PC-9 (cell line): Measurements from ENCODE around the gene TMEM232. TPM values are rescaled to one million over a fixed set of nuclear protein-coding genes. Genes with fewer than 3 reads are reported as not detected.

Experiments
- BruUV-seq: library from RNA; stranded (reverse); fragments of 400-500 nt; replicated peaks from 2 replicates; lab custom pipeline; 2021; lab: Mats Ljungman, UMichigan
- CTCF ChIA-PET: fragments of 300-600 bp; sonication (Branson Sonifier 250); formaldehyde crosslinking; loops from one replicate; lab custom pipeline; 2022; ENCODE audit warnings: antibody characterized with exemption; lab: Charles Lee
- POLR2A ChIA-PET: fragments of 300-600 bp; sonication (Branson Sonifier 250); formaldehyde crosslinking; loops from one replicate; lab custom pipeline; 2022; ENCODE audit warnings: antibody characterized with exemption; ENCODE audit not compliant: unreplicated experiment; lab: Charles Lee
- DNase-seq, 2 experiments: peaks; one replicate each; pipeline versions ENCODE4 v3.0.0 to v3.0.0-alpha.2; 2015 to 2022; ENCODE audit warnings: mixed read lengths in 1 of 2
- H2AFZ ChIP-seq: fragments of 200-600 bp; sonication (generic); 2 replicates; pipeline ENCODE4 v1.8.1; 2017; ENCODE audit warnings: antibody characterized with exemption
- H3F3A ChIP-seq: fragments of 200-600 bp; sonication (generic); 2 replicates; pipeline ENCODE4 v1.8.1; 2017; ENCODE audit warnings: antibody characterized with exemption, mild to moderate bottlenecking, low read depth; ENCODE audit not compliant: insufficient read depth
- H3K27ac ChIP-seq: fragments of 200-600 bp; sonication (generic); 2 replicates; pipeline ENCODE4 v1.6.1; 2016; ENCODE audit warnings: mixed run types
- H3K27me3 ChIP-seq: fragments of 200-600 bp; sonication (generic); 2 replicates; pipeline ENCODE4 v1.6.1; 2016; ENCODE audit warnings: low read depth, mixed run types; ENCODE audit not compliant: insufficient read depth
- H3K36me3 ChIP-seq: fragments of 200-600 bp; sonication (generic); 2 replicates; pipeline ENCODE4 v1.6.1; 2016; ENCODE audit warnings: low read depth, mixed run types
- H3K4me1 ChIP-seq: fragments of 200-600 bp; sonication (generic); replicated peaks from 2 replicates; pipeline ENCODE4 v1.6.1; 2016; ENCODE audit warnings: mixed run types; ENCODE audit not compliant: insufficient read depth
- H3K4me2 ChIP-seq: fragments of 200-600 bp; sonication (generic); 2 replicates; pipeline ENCODE4 v1.6.1; 2017; ENCODE audit warnings: mixed run types
- H3K4me3 ChIP-seq: fragments of 200-600 bp; sonication (generic); 2 replicates; pipeline ENCODE4 v1.6.1; 2016; ENCODE audit warnings: mixed run types
- H3K79me2 ChIP-seq: fragments of 200-600 bp; sonication (generic); 2 replicates; pipeline ENCODE4 v1.6.1; 2017; ENCODE audit warnings: low read depth, mixed run types
- H3K9me2 ChIP-seq: fragments of 200-600 bp; sonication (generic); 2 replicates; pipeline ENCODE4 v1.8.1; 2017; ENCODE audit warnings: mild to moderate bottlenecking; ENCODE audit not compliant: insufficient read depth
- H3K9me3 ChIP-seq: fragments of 200-600 bp; sonication (generic); 2 replicates; pipeline ENCODE4 v1.8.1; 2016; ENCODE audit warnings: low read depth; ENCODE audit not compliant: insufficient read depth
- H4K20me1 ChIP-seq: fragments of 200-600 bp; sonication (generic); 2 replicates; pipeline ENCODE4 v1.8.1; 2017; ENCODE audit not compliant: insufficient read depth
- CTCF ChIP-seq: fragments of 200-600 bp; sonication (generic); conservative IDR thresholded peaks from 2 replicates; pipeline ENCODE4 v1.6.1; 2017; ENCODE audit warnings: mixed run types, antibody characterized with exemption, mild to moderate bottlenecking, moderate library complexity
- EZH2 ChIP-seq: fragments of 200-600 bp; sonication (generic); IDR thresholded peaks from 2 replicates; pipeline ENCODE4 v1.8.0; 2017; ENCODE audit warnings: antibody characterized with exemption, low read depth
- intact Hi-C: fragments of 100-400 bp; cut with micrococcal nuclease; formaldehyde crosslinking; loops from one replicate; pipeline ENCODE4 v1.10.0; 2022; ENCODE audit not compliant: unreplicated experiment
- total RNA-seq: library from RNA; stranded (reverse); gene quantifications from 2 replicates; pipeline ENCODE4 v1.2.3, GENCODE V29; 2021

The TMEM232 gene
- total RNA-seq, 1 experiment from 2014 or later, result 0.65 TPM

GRCh38 chr5:110402562-110402961 lies 323.9 kb downstream of the TMEM232 start:
- no peak overlapping the region for H3K4me2 ChIP-seq
- H3K4me1 ChIP-seq, result no peaks in the 10 kb centered on the region
- H3K9me2 ChIP-seq, result no peaks in the 10 kb centered on the region
- no peak overlapping the region for H3K4me3 ChIP-seq
- no peaks in the 10 kb centered on the region for H3K36me3 ChIP-seq
- no peak overlapping the region for H2AFZ ChIP-seq
- H3F3A ChIP-seq, result no peaks in the 10 kb centered on the region
- POLR2A ChIA-PET, result no interaction called here
- TF ChIP-seq CTCF, result no peak
- no peak for TF ChIP-seq EZH2
- H3K27ac ChIP-seq, result no peak overlapping the region
- H3K79me2 ChIP-seq, result no peaks in the 10 kb centered on the region
- H4K20me1 ChIP-seq, result no peaks in the 10 kb centered on the region
- H3K27me3 ChIP-seq, result no peaks in the 10 kb centered on the region
- no peak for DNase-seq
- intact Hi-C loops, result no loop called here
- CTCF ChIA-PET, result no interaction called here
- BruUV-seq, result no TSS peak
- no peaks in the 10 kb centered on the region for H3K9me3 ChIP-seq

- Histone ChIP-seq H4K20me1 (no peaks in the 10 kb centered on the region), H3K4me3 (no peak overlapping the region), H3K4me2 (no peak overlapping the region), H3K4me1 (no peaks in the 10 kb centered on the region), H3K27ac (no peak overlapping the region), H3K36me3 (no peaks in the 10 kb centered on the region), H3K79me2 (no peaks in the 10 kb centered on the region), H3K9me2 (no peaks in the 10 kb centered on the region), H2AFZ (no peak overlapping the region), H3K27me3 (no peaks in the 10 kb centered on the region), H3K9me3 (no peaks in the 10 kb centered on the region), H3F3A (no peaks in the 10 kb centered on the region)
- no TSS peak for BruUV-seq
- ChIA-PET CTCF (no interaction called here), POLR2A (no interaction called here)
- DNase-seq, result no peak
- intact Hi-C loops, result no loop called here
- TF ChIP-seq EZH2 (no peak), CTCF (no peak)
These were observed 324.6 kb downstream of the TMEM232 start for GRCh38 chr5:110401881-110402280.

GRCh38 chr5:110398951-110399350 lies 327.5 kb downstream of the TMEM232 start:
- TF ChIP-seq EZH2, result no peak
- no peak for TF ChIP-seq CTCF
- H3K4me1 ChIP-seq, result no peaks in the 10 kb centered on the region
- POLR2A ChIA-PET, result no interaction called here
- H3K4me2 ChIP-seq, result no peak overlapping the region
- H3K27ac ChIP-seq, result no peak overlapping the region
- H3K27me3 ChIP-seq, result no peaks in the 10 kb centered on the region
- no peaks in the 10 kb centered on the region for H3K9me3 ChIP-seq
- no peak overlapping the region for H3K4me3 ChIP-seq
- CTCF ChIA-PET, result no interaction called here
- H2AFZ ChIP-seq, result no peak overlapping the region
- no peaks in the 10 kb centered on the region for H3K9me2 ChIP-seq
- no TSS peak for BruUV-seq
- no peak for DNase-seq
- no peaks in the 10 kb centered on the region for H3K36me3 ChIP-seq
- intact Hi-C loops, result no loop called here
- H4K20me1 ChIP-seq, result no peaks in the 10 kb centered on the region
- no peaks in the 10 kb centered on the region for H3F3A ChIP-seq
- no peaks in the 10 kb centered on the region for H3K79me2 ChIP-seq
